WTC11 (cell line): ENCODE data around the gene NFATC2IP. TPM values are rescaled to one million over a fixed set of nuclear protein-coding genes. Genes with fewer than 3 reads are reported as not detected.

Source experiments
- ATAC-seq: fragments of 200-7000 bp; cut with Tn5 transposase; 2 replicates; pipeline ENCODE4 v1.10.0; 2021; ENCODE audit warnings: mild to moderate bottlenecking, moderate library complexity
- CTCF ChIA-PET: fragments of 300-600 bp; sonication (Branson Sonifier 250); formaldehyde crosslinking; loops from one replicate; lab custom pipeline; 2021; ENCODE audit warnings: antibody characterized with exemption; lab: Charles Lee
- POLR2A ChIA-PET: fragments of 350-600 bp; sonication (Branson Sonifier 250); formaldehyde crosslinking; loops from one replicate; lab custom pipeline; 2021; ENCODE audit warnings: antibody characterized with exemption; lab: Charles Lee
- DNase-seq: peaks from one replicate; pipeline ENCODE4 v3.0.0; 2021; ENCODE audit warnings: low spot score
- H3K27ac Mint-ChIP-seq: 2 replicates; pipeline ENCODE4 v1.8.0; 2021; ENCODE audit warnings: mixed read lengths
- H3K27me3 Mint-ChIP-seq: 2 replicates; pipeline ENCODE4 v1.8.0; 2021; ENCODE audit warnings: low read depth, mild to moderate bottlenecking, moderate library complexity, mixed read lengths
- H3K36me3 Mint-ChIP-seq: 2 replicates; pipeline ENCODE4 v1.8.0; 2021; ENCODE audit warnings: mixed read lengths
- H3K4me1 Mint-ChIP-seq: 2 replicates; pipeline ENCODE4 v1.8.0; 2022; ENCODE audit warnings: mixed read lengths
- H3K4me3 Mint-ChIP-seq: 2 replicates; pipeline ENCODE4 v1.8.0; 2021; ENCODE audit warnings: mild to moderate bottlenecking, moderate library complexity, mixed read lengths
- H3K9me3 Mint-ChIP-seq: 2 replicates; pipeline ENCODE4 v1.8.0; 2021; ENCODE audit warnings: mixed read lengths
- AFF4 ChIP-seq: sonication (generic); formaldehyde crosslinking; IDR thresholded peaks from 2 replicates; pipeline ENCODE4 v1.8.1; 2023; ENCODE audit warnings: mild to moderate bottlenecking, missing genetic modification reagents, borderline replicate concordance
- ATF1 ChIP-seq: sonication (generic); formaldehyde crosslinking; IDR thresholded peaks from 2 replicates; pipeline ENCODE4 v1.8.1; 2023; ENCODE audit warnings: mild to moderate bottlenecking, moderate library complexity, missing genetic modification reagents
- CDX4 ChIP-seq: fragments of 250-450 bp; sonication (Bioruptor Pico); IDR thresholded peaks from 2 replicates; pipeline ENCODE4 v1.9.0; 2021; ENCODE audit warnings: moderate library complexity, mild to moderate bottlenecking, inconsistent platforms, borderline replicate concordance
- ESRRA ChIP-seq: sonication (generic); formaldehyde crosslinking; IDR thresholded peaks from 2 replicates; pipeline ENCODE4 v1.8.1; 2022; ENCODE audit warnings: mild to moderate bottlenecking, missing genetic modification reagents, borderline replicate concordance
- FOXP4 ChIP-seq: sonication (generic); formaldehyde crosslinking; IDR thresholded peaks from 2 replicates; pipeline ENCODE4 v1.8.0; 2022; ENCODE audit warnings: mild to moderate bottlenecking, missing genetic modification reagents
- GABPB1 ChIP-seq: sonication (generic); formaldehyde crosslinking; IDR thresholded peaks from 2 replicates; pipeline ENCODE4 v1.8.1; 2023; ENCODE audit warnings: mild to moderate bottlenecking, missing genetic modification reagents
- KAT7 ChIP-seq: sonication (generic); formaldehyde crosslinking; IDR thresholded peaks from 2 replicates; pipeline ENCODE4 v1.8.1; 2023; ENCODE audit warnings: missing genetic modification reagents, mild to moderate bottlenecking, borderline replicate concordance
- MAX ChIP-seq: sonication (generic); formaldehyde crosslinking; IDR thresholded peaks from 2 replicates; pipeline ENCODE4 v1.8.0; 2022; ENCODE audit warnings: mild to moderate bottlenecking, missing genetic modification reagents
- MYBL2 ChIP-seq: sonication (generic); formaldehyde crosslinking; IDR thresholded peaks from 2 replicates; pipeline ENCODE4 v1.8.1; 2023; ENCODE audit warnings: mild to moderate bottlenecking, moderate library complexity, missing genetic modification reagents
- PREB ChIP-seq: sonication (generic); formaldehyde crosslinking; IDR thresholded peaks from 2 replicates; pipeline ENCODE4 v1.8.1; 2022; ENCODE audit warnings: mild to moderate bottlenecking, missing genetic modification reagents, moderate library complexity, borderline replicate concordance
- RELA ChIP-seq: sonication (generic); formaldehyde crosslinking; IDR thresholded peaks from 2 replicates; pipeline ENCODE4 v1.8.1; 2022; ENCODE audit warnings: missing genetic modification reagents, mild to moderate bottlenecking, borderline replicate concordance
- RORB ChIP-seq: fragments of 250-450 bp; sonication (Bioruptor Pico); IDR thresholded peaks from 2 replicates; pipeline ENCODE4 v1.9.0; 2021; ENCODE audit warnings: mild to moderate bottlenecking
- SOX15 ChIP-seq: fragments of 250-450 bp; sonication (Bioruptor Pico); IDR thresholded peaks from 2 replicates; pipeline ENCODE4 v1.9.0; 2021; ENCODE audit warnings: mild to moderate bottlenecking
- TEAD4 ChIP-seq: sonication (generic); formaldehyde crosslinking; IDR thresholded peaks from 2 replicates; pipeline ENCODE4 v1.8.0; 2022; ENCODE audit warnings: mild to moderate bottlenecking, missing genetic modification reagents
- ZNF138 ChIP-seq: sonication (generic); formaldehyde crosslinking; conservative IDR thresholded peaks from 2 replicates; pipeline ENCODE4 v1.8.1; 2022; ENCODE audit warnings: mild to moderate bottlenecking, moderate library complexity, missing genetic modification reagents
- ZNF219 ChIP-seq: sonication (generic); formaldehyde crosslinking; IDR thresholded peaks from 2 replicates; pipeline ENCODE4 v1.8.0; 2023; ENCODE audit warnings: missing genetic modification reagents, mild to moderate bottlenecking, borderline replicate concordance
- ZNF416 ChIP-seq: fragments of 250-450 bp; sonication (Bioruptor Pico); IDR thresholded peaks from 2 replicates; pipeline ENCODE4 v1.9.0; 2021; ENCODE audit warnings: mild to moderate bottlenecking, inconsistent platforms
- ZNF423 ChIP-seq: fragments of 250-450 bp; sonication (Bioruptor Pico); IDR thresholded peaks from 2 replicates; pipeline ENCODE4 v2.1.2; 2022; ENCODE audit warnings: mild to moderate bottlenecking, moderate library complexity
- ZNF512 ChIP-seq: sonication (generic); formaldehyde crosslinking; IDR thresholded peaks from 2 replicates; pipeline ENCODE4 v1.8.1; 2022; ENCODE audit warnings: missing genetic modification reagents, borderline replicate concordance
- total RNA-seq: library from RNA; stranded (reverse); gene quantifications from 3 replicates; pipeline ENCODE4 v1.2.3, GENCODE V29; 2021

Gene NFATC2IP
- total RNA-seq, 1 experiment from 2014 or later, result 66.6 TPM

GRCh38 chr16:28905229-28905754 is 45.4 kb upstream of the NFATC2IP start (continued):
- no peak for TF ChIP-seq KAT7 (CRISPR knock-in tag)

- H3K9me3 Mint-ChIP-seq, result no peaks in the 10 kb centered on the region
- ChIA-PET CTCF (interaction anchor here (3.1 kb wide), 1 partner anchor 39 kb away, joined by 14 read pairs; no protein-coding TSS in a partner anchor), POLR2A (no interaction called here)
- DNase-seq, result no peak
- H3K4me3 Mint-ChIP-seq, result no peak overlapping the region
- H3K27me3 Mint-ChIP-seq, result no peaks in the 10 kb centered on the region
- no peak overlapping the region for H3K27ac Mint-ChIP-seq
- H3K4me1 Mint-ChIP-seq, result no peaks in the 10 kb centered on the region
- TF ChIP-seq ESRRA (no peak), ZNF138 (no peak), KAT7 (CRISPR knock-in tag) (no peak), ZNF423 (CRISPR knock-in tag) (no peak), CDX4 (no peak), TEAD4 (CRISPR knock-in tag) (no peak), MYBL2 (no peak), MAX (CRISPR knock-in tag) (no peak), AFF4 (no peak), ZNF512 (CRISPR knock-in tag) (no peak), RORB (CRISPR knock-in tag) (no peak)
- H3K36me3 Mint-ChIP-seq, result no peaks in the 10 kb centered on the region
- ATAC-seq, result no peak; the same call in 1 of the 2 replicates
Observed at GRCh38 chr16:28905800-28906372, 44.9 kb upstream of the NFATC2IP start.

- no peaks in the 10 kb centered on the region for H3K9me3 Mint-ChIP-seq
- H3K4me3 Mint-ChIP-seq, result no peak overlapping the region
- H3K27me3 Mint-ChIP-seq, result no peaks in the 10 kb centered on the region
- H3K4me1 Mint-ChIP-seq, result no peaks in the 10 kb centered on the region
- ChIA-PET CTCF (no interaction called here), POLR2A (no interaction called here)
- ATAC-seq (no peak), DNase-seq (no peak)
- peaks cover 9% of the 10 kb centered on the region for H3K36me3 Mint-ChIP-seq
- no peak overlapping the region for H3K27ac Mint-ChIP-seq
- TF ChIP-seq ATF1 (no peak), RELA (CRISPR knock-in tag) (no peak), RORB (CRISPR knock-in tag) (no peak), ZNF219 (CRISPR knock-in tag) (no peak), PREB (no peak), SOX15 (CRISPR knock-in tag) (no peak), ZNF416 (CRISPR knock-in tag) (no peak), GABPB1 (CRISPR knock-in tag) (no peak), FOXP4 (CRISPR knock-in tag) (no peak)
Observed at GRCh38 chr16:28910086-28911031, 40.4 kb upstream of the NFATC2IP start.
